Gastroesophageal sphincter (tissue), 4 donors: ENCODE measurements around the gene PLBD2. TPM values are rescaled to one million over a fixed set of nuclear protein-coding genes. Genes with fewer than 3 reads are reported as not detected.

ENCODE experiments used
- ATAC-seq: fragments of 150-250 bp; one replicate; pipeline ENCODE4 v1.9.1; 2016; ENCODE audit warnings: mild to moderate bottlenecking, moderate library complexity
- H3K27ac ChIP-seq, 4 donors: fragments of 200-600 bp; sonication (generic) in 3 of 4; 1 replicate in 3 of 4; 2 replicates in 1 of 4; pipeline ENCODE4 v1.5.1; 2016 to 2019
- H3K27me3 ChIP-seq: fragments of 200-600 bp; sonication (generic); one replicate; pipeline ENCODE4 v1.5.1; 2019
- H3K36me3 ChIP-seq, 2 donors: fragments of 200-600 bp; sonication (generic); one replicate each; pipeline ENCODE4 v1.5.1; 2019; ENCODE audit warnings: control low read depth in 1 of 2
- H3K4me1 ChIP-seq, 3 donors: fragments of 200-600 bp; sonication (generic); 1 replicate in 2 of 3; 2 replicates in 1 of 3; pipeline ENCODE4 v1.5.1; 2016 to 2019; ENCODE audit warnings: control low read depth in 2 of 3
- H3K4me3 ChIP-seq, 2 donors: fragments of 200-600 bp; sonication (generic); one replicate each; pipeline ENCODE4 v1.5.1; 2019; ENCODE audit warnings: mild to moderate bottlenecking in 1 of 2, moderate library complexity in 1 of 2
- H3K9me3 ChIP-seq, 3 donors: fragments of 200-600 bp; sonication (generic); one replicate each; pipeline ENCODE4 v1.5.1; 2017 to 2019; ENCODE audit warnings: control low read depth in 2 of 3
- CTCF ChIP-seq, 4 experiments: fragments of 200-600 bp in 2 of 4; fragments of 450-650 bp in 2 of 4; sonication (generic) in 1 of 4; IDR thresholded peaks; one replicate each; pipeline ENCODE4 v1.5.1; 2017 to 2019; ENCODE audit warnings: antibody characterized with exemption in 4 of 4, mild to moderate bottlenecking in 2 of 4, moderate library complexity in 2 of 4
- EP300 ChIP-seq: sonication (generic); formaldehyde crosslinking; IDR thresholded peaks from one replicate; pipeline ENCODE4 v1.6.1; 2017; ENCODE audit warnings: antibody characterized with exemption, mild to moderate bottlenecking
- POLR2A ChIP-seq, 2 donors: fragments of 450-650 bp; IDR thresholded peaks; one replicate each; pipeline ENCODE4 v1.6.1; 2017; ENCODE audit warnings: antibody characterized with exemption in 2 of 2, mild to moderate bottlenecking in 2 of 2, moderate library complexity in 1 of 2
- POLR2AphosphoS5 ChIP-seq: sonication (generic); formaldehyde crosslinking; IDR thresholded peaks from one replicate; pipeline ENCODE4 v1.6.1; 2017; ENCODE audit warnings: antibody characterized with exemption
- WGBS, 2 donors: methylation state at CpG; one replicate each; pipeline ENCODE4 v1.1.5; 2018; ENCODE audit warnings: low coverage in 1 of 2; 5-methylcytosine and 5-hydroxymethylcytosine counted together
- total RNA-seq, 4 donors: library from RNA; depleted of rRNA; stranded (reverse); fragments of >200 nt; gene quantifications; one replicate each; pipeline ENCODE4 v1.1.0, GENCODE V29; 2016

Gene PLBD2
- total RNA-seq, 4 donors from 2014 or later, result 23.1 to 54.4 (median 31.3) TPM

GRCh38 chr12:113322343-113322742 lies 36.0 kb upstream of the PLBD2 start:
- no peak for ATAC-seq
- TF ChIP-seq POLR2A (IDR thresholded peaks at IDR 0.05), result no peak
- no peak for TF ChIP-seq EP300
- TF ChIP-seq POLR2AphosphoS5, result no peak
- no peak for TF ChIP-seq CTCF (IDR thresholded peaks at IDR 0.05)
- Histone ChIP-seq H3K9me3 (no peaks in the 10 kb centered on the region), H3K36me3 (peaks cover 0 to 58% of the 10 kb centered on the region in 2 donors), H3K27ac (no peak overlapping the region), H3K27me3 (no peaks in the 10 kb centered on the region), H3K4me1 (peaks cover 0 to 17% (median 10%) of the 10 kb centered on the region in 3 donors), H3K4me3 (no peak overlapping the region)
- 60 to 83% methylated on average over 1 to 2 of the region's 2 CpGs for WGBS, 2 donors

- Histone ChIP-seq H3K27me3 (no peaks in the 10 kb centered on the region), H3K4me3 (no peak overlapping the region), H3K9me3 (no peaks in the 10 kb centered on the region), H3K4me1 (peaks cover 0 to 22% (median 12%) of the 10 kb centered on the region in 3 donors), H3K36me3 (peaks cover 0 to 44% of the 10 kb centered on the region in 2 donors), H3K27ac (peak overlapping the region in 2 of 4 donors; percentile 29 to 54)
- 15 to 40% methylated on average over 1 to 3 of the region's 3 CpGs for WGBS, 2 donors
- ATAC-seq, result peak; percentile 54
- TF ChIP-seq POLR2AphosphoS5 (peak; percentile 41), CTCF (IDR thresholded peaks at IDR 0.05) (no peak)
Observed at GRCh38 chr12:113325916-113326315, 32.5 kb upstream of the PLBD2 start.

GRCh38 chr12:113326775-113327395 lies 31.5 kb upstream of the PLBD2 start:
- Histone ChIP-seq H3K27ac (peak overlapping the region in 3 of 4 donors; percentile 29 to 54 (median 53)), H3K9me3 (no peaks in the 10 kb centered on the region), H3K36me3 (peaks cover 0 to 47% of the 10 kb centered on the region in 2 donors), H3K4me1 (peaks cover 0 to 22% (median 12%) of the 10 kb centered on the region in 3 donors), H3K4me3 (no peak overlapping the region), H3K27me3 (no peaks in the 10 kb centered on the region)
- WGBS, 2 donors, result 66 to 86% methylated on average over 1 to 3 of the region's 4 CpGs
- no peak for ATAC-seq
- TF ChIP-seq CTCF (IDR thresholded peaks at IDR 0.05) (no peak), EP300 (no peak), POLR2AphosphoS5 (no peak), POLR2A (IDR thresholded peaks at IDR 0.05) (no peak)

- 68 to 78% methylated on average over 3 to 4 of the region's 5 CpGs for WGBS, 2 donors
- Histone ChIP-seq H3K9me3 (no peaks in the 10 kb centered on the region), H3K36me3 (peaks cover 0 to 44% of the 10 kb centered on the region in 2 donors), H3K27me3 (no peaks in the 10 kb centered on the region), H3K4me1 (peaks cover 0 to 35% (median 18%) of the 10 kb centered on the region in 3 donors), H3K4me3 (no peak overlapping the region), H3K27ac (peak overlapping the region in 1 of 4 donors; percentile 14)
- TF ChIP-seq POLR2AphosphoS5 (no peak), CTCF (IDR thresholded peaks at IDR 0.05) (no peak), POLR2A (IDR thresholded peaks at IDR 0.05) (no peak)
- no peak for ATAC-seq
Observed at GRCh38 chr12:113328368-113328889, 30.0 kb upstream of the PLBD2 start.
